Adipose tissue (tissue), 3 donors: ENCODE results near the gene RAB26. TPM values are rescaled to one million over a fixed set of nuclear protein-coding genes. Genes with fewer than 3 reads are reported as not detected.

ENCODE experiments used
- H3K27ac ChIP-seq: one replicate; pipeline ENCODE4 v1.5.1; 2013; ENCODE audit warnings: low read depth, low read length
- whole genome bisulfite sequencing, 3 donors: extraction: QIAGEN DNeasy Blood & Tissue Kit; methylation state at CpG; one replicate each; pipeline ENCODE4 v1.1.7; 2013; 5-methylcytosine and 5-hydroxymethylcytosine counted together
- polyA plus RNA-seq, 3 donors: library from polyadenylated mRNA; stranded (reverse); fragments of 200-250 nt; gene quantifications; one replicate each; pipeline ENCODE4 v1.2.3, GENCODE V29; 2013
- donor health status: healthy with polysubstance abuse.
- donor health status: Bipolar disorder and iron deficiency.
- donor health status: healthy.

Gene RAB26
- polyA plus RNA-seq, 3 donors: 1.4 to 24.8 (median 1.9) TPM

GRCh38 chr16:2186064-2186463, 37.6 kb downstream of the RAB26 start:
- no peak overlapping the region for H3K27ac ChIP-seq
- 90 to 92% (median 91%) methylated on average over 13 of the region's 13 CpGs for WGBS, 3 donors

DNA sequence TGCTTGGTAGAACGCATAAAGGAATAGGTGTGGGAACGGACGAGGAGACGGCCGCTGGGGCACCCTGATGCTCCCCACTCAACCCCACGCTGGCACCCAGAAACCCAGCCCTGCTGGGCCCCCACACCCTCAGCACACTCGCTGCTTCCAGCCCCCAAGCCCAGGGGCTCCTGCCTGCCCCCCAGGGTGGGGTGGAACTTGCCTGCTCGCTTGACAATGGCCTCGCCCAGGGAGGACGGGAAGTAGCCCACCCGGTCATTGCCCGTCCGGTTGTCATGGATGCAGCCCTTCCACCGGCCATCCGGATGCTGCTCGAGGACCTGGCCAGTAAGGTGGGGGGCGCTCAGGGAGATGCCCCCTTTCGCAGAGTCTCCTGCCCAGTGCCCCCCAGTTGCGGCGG, 38.1 kb downstream of the RAB26 start:
- WGBS, 3 donors: 80 to 94% (median 85%) methylated on average over 20 of the region's 20 CpGs
- H3K27ac ChIP-seq: no peak overlapping the region

GRCh38 chr16:2187212-2187611, 38.8 kb downstream of the RAB26 start:
- no peak overlapping the region for H3K27ac ChIP-seq
- 78 to 84% (median 82%) methylated on average over 17 of the region's 17 CpGs for WGBS, 3 donors

- WGBS, 3 donors: 93 to 94% (median 94%) methylated on average over 8 of the region's 8 CpGs
- no peak overlapping the region for H3K27ac ChIP-seq
Observed at GRCh38 chr16:2188395-2188794, 40.0 kb downstream of the RAB26 start.

- no peak overlapping the region for H3K27ac ChIP-seq
Observed at GRCh38 chr16:2189252-2189893, 40.9 kb downstream of the RAB26 start.

DNA sequence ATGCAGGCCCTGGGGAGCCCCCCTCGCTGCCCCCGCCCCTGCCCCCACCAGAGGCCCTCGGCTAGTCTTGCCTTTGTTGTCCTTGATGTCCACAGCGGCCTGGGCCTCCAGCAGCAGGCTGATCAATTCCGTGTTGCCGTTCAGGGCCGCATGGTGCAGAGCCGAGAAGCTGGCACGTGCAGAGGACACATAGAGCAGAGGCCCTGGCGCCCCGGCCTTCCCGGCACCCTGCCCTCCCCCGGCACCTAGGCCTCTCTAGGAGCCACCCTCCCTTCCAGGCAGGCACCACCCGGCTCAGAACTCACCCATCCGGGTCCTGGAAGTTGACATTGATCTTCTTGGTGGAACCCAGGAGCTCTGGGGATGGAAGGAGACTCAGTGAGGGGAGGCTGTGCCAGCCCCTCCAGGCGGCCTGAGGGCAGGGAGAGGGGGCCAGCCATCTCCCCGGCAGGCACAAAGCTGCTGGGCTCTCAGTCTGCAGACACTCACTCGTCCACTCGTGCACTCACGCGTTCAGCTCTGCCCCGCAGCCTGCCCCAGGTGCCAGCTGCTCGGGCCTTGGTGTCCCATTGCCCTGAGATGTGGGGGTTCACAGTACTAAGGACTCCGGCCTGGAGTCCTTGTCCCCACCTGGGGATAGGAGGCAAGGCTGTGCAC, 41.7 kb downstream of the RAB26 start:
- no peak overlapping the region for H3K27ac ChIP-seq
- 75 to 87% (median 86%) methylated on average over 21 to 24 of the region's 24 CpGs for WGBS, 3 donors

More at GRCh38 chr16:2189252-2189893, 40.9 kb downstream of the RAB26 start:
- 89 to 94% (median 89%) methylated on average over 25 of the region's 25 CpGs for WGBS, 3 donors

- H3K27ac ChIP-seq: no peak overlapping the region
- 77 to 88% (median 78%) methylated on average over 24 to 25 of the region's 25 CpGs for whole genome bisulfite sequencing, 3 donors
Observed at GRCh38 chr16:2190659-2191445, 42.4 kb downstream of the RAB26 start.

GRCh38 chr16:2191446-2191706, 43.0 kb downstream of the RAB26 start:
- no peak overlapping the region for H3K27ac ChIP-seq
- 84 to 93% (median 91%) methylated on average over 11 of the region's 11 CpGs for WGBS, 3 donors

GRCh38 chr16:2194166-2194834, 45.9 kb downstream of the RAB26 start:
- H3K27ac ChIP-seq: no peak overlapping the region
- 65 to 70% (median 68%) methylated on average over 15 to 16 of the region's 16 CpGs for WGBS, 3 donors

DNA sequence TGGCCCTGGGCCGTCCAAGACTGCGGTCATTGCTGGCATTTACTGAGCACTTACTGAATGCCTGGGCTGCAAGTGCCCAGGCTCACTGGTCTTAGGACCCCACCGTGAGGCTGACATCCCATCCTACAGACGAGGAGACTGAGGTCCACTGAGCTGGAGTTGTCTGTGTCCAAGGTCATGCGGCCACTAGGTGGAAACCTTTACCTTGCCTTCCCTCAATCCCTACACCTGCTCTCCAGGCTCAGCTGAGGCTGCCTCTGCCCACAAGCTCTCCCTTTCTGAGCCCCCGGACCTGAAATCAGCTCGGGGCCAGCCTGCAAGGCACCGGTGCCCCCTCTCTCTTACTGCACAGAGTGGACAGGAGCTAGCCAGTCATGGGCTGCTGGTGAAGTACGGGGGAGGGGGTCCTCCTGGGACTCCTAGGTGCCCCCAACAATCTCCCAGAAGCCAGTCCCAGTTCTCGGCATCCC, 46.5 kb downstream of the RAB26 start:
- no peak overlapping the region for H3K27ac ChIP-seq
- WGBS, 3 donors: 18 to 30% (median 24%) methylated on average over 10 of the region's 10 CpGs

DNA sequence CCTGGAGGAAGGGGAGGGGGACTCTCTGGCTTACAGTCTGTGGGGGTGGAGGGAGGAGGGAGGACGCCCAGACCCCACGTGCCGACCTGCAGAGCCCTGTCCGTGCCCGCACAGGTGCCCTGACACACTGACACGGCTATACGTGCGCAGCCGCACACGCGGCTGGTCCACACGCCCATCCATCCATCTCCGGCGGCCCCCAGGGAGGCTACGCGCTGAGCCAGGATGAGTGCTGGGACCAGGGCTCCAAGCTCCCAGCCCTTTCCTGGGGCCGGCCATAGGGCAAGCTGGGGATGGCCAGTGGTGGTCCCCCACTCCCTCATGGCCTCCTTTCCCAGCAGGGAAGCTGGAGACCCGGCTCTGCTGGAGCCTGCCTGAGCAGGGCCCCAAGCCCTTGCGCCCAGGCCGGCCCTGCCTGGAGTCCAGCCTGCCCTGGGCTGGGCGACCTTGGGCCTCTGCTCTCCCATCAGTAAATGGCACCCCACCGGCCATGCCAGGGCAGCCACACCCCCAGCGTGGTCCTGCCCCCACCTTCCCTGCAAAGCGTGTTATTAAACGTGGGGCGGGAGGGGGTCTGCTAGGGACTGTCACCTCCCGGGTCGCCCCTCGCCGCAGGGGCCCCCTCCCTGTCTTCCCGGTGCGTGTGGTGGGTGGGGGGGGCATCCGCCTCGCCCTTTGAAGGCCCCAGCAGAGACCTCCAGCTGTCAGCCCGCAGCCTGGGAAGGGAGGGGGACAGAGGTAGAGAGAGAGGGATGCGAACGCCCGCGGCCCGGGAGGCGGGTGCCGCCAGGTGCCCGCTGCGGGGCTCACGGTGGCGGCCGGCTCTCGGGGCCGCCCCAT, 47.1 kb downstream of the RAB26 start:
- WGBS, 3 donors: 2 to 5% (median 2%) methylated on average over 45 to 49 of the region's 49 CpGs
- H3K27ac ChIP-seq: no peak overlapping the region

DNA sequence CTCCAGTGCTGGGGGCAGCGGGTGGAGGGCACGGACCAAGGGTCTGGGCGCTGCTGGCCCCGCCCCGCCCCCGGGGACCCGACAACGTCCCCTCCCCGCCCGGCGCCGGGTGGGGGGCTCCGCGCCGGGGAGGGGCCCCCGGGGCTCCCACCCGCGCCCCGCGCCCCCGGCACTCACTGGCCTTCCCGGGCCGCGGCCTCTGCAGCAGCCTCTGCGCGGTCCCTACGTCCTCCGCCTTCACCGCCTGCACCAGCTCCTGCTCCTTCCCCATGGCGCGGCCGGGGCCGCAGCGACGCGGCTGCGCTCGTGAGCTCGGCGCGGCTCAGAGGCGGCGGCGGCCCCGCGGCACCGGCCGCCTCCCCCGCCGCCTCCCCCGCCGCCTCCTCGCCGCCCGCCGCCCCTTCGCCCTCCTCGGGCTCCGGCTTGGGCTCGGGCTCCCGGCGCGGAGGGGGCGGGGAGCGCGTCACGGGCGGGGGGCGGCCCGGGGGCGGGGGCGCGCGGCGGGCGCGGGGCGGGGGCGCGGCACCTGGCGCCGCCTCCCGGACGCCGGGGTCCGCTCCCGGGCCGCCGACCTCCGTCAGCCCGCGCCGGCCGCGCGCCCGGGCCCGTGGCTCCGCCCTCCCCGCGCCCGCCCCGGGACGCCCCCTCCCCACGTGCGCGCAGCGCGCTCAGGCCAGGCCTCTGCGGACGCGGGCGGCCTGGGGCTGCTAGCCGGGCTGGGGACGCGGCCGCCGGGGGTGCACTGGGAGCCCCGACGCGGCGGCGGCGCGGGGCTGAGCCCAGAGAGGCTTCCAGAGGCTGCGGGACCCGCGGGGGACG, 47.9 kb downstream of the RAB26 start, which contains the start of gene CASKIN1:
TSS of gene CASKIN1 (minus strand) at position 444 of the 819 bp plus-strand sequence. CDS start at position 271, 173 bp downstream.
- WGBS, 3 donors: 1% methylated on average over 31 to 112 of the region's 129 CpGs
- H3K27ac ChIP-seq: no peak within 1 kb of the TSS

DNA sequence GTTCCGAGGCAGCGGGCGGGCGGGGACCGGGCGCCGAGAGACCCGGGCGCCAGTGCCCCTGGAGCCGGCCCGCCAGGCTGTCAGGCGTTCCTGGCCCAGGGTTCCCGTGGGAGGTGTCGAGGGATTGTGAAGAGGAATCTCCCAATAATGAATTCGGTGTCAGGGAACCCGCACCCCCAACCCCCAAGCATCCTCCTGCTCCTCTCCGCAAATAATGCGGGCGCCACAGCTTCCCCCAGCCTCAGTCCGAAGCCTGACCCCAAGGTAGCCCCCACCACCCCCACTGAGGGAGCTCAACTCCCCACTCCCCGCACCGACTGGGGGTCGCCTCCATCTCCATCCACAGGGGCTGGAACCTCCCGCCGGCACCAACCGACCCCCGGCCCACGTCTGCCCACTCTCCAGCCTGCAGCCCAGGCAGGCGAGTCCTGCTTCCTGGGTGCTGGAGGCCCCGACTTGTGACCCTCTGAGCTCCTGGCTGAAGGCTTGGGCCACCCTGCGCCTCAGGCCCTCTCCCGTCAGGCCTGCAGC, 48.6 kb downstream of the RAB26 start:
- WGBS, 3 donors: 27 to 35% (median 28%) methylated on average over 30 to 32 of the region's 32 CpGs

DNA sequence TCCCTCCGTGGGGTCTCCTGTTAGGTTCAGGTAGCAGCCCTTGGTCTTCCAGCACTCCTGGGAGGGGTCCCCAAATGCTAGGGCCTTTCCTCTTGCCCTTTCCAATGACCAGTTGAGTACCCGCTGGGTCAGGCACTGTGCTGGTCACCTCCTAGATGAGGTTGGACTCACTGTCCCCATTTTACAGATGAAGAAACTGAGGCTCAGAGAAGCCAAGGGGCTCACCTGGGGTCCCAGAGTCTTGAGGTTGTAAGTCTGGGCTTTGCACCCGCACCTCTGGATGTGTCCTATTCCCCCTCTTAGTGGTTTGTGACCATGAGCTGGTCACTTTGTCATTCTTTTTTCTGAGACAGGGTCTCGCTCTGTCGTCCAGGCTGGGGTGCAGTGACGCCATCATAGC, 49.3 kb downstream of the RAB26 start:
- no peak overlapping the region for H3K27ac ChIP-seq
- 83 to 88% (median 83%) methylated on average over 6 of the region's 6 CpGs for WGBS, 3 donors

More for the DNA sequence above, 48.6 kb downstream of the RAB26 start:
- no peak overlapping the region for H3K27ac ChIP-seq

DNA sequence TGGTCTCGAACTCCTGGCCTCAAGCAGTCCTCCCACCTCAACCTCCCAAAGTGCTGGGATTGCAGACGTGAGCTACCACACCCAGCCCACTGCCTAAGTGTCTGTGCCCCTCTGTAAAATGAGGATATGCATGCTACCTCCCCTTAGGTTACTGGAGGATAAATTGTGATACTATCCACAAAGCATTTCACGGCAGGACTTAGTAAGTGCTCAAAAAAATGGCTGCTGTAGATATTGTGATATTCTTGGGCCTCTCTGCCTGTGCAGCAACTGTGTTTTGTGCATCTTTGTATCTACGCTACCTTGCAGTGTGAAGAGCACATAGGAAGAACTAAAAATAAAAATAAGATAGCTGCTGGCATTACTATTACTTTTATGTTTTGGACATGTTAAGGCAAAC, 49.9 kb downstream of the RAB26 start:
- H3K27ac ChIP-seq: no peak overlapping the region
- 65 to 69% (median 66%) methylated on average over 4 of the region's 4 CpGs for WGBS, 3 donors

- WGBS, 3 donors: 71 to 73% (median 73%) methylated on average over 5 of the region's 5 CpGs
Observed at GRCh38 chr16:2199095-2199494, 50.7 kb downstream of the RAB26 start.

DNA sequence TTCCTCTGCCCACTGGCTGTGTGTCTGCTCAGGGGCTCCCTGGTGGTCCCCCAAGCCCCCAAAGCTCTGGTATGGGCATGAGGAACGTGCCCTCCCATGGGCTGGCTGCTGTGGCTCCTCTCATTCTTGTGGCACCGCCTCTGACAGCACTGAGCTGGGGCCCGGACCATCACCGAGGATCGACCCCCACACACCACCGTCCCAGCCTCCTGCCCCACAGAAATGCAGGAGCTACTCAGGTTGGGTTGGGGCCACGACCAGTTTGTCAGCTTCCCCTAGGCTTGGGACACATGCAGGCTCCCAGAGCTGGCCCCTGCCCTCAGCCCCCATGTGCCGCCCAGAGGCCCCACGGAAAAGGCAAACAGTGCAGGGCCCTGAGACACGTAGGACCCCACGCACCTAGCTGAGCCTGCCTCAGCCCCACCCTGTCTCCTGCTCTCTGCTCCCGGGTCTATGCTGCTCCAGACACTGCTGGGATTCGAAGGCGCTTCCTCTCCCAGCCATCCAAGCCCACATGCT, 51.3 kb downstream of the RAB26 start:
- no peak overlapping the region for H3K27ac ChIP-seq
- 65 to 74% (median 70%) methylated on average over 14 of the region's 14 CpGs for WGBS, 3 donors

More at GRCh38 chr16:2199095-2199494, 50.7 kb downstream of the RAB26 start:
- H3K27ac ChIP-seq: no peak overlapping the region
